WTC11 (cell line): Measurements from ENCODE around the gene IFRD2. TPM values are rescaled to one million over a fixed set of nuclear protein-coding genes. Genes with fewer than 3 reads are reported as not detected.

ENCODE experiments used
- ATAC-seq: fragments of 200-7000 bp; cut with Tn5 transposase; 2 replicates; pipeline ENCODE4 v1.10.0; 2021; ENCODE audit warnings: mild to moderate bottlenecking, moderate library complexity
- CTCF ChIA-PET: fragments of 300-600 bp; sonication (Branson Sonifier 250); formaldehyde crosslinking; loops from one replicate; lab custom pipeline; 2021; ENCODE audit warnings: antibody characterized with exemption; lab: Charles Lee
- POLR2A ChIA-PET: fragments of 350-600 bp; sonication (Branson Sonifier 250); formaldehyde crosslinking; loops from one replicate; lab custom pipeline; 2021; ENCODE audit warnings: antibody characterized with exemption; lab: Charles Lee
- DNase-seq: peaks from one replicate; pipeline ENCODE4 v3.0.0; 2021; ENCODE audit warnings: low spot score
- H3K27ac Mint-ChIP-seq: 2 replicates; pipeline ENCODE4 v1.8.0; 2021; ENCODE audit warnings: mixed read lengths
- H3K27me3 Mint-ChIP-seq: 2 replicates; pipeline ENCODE4 v1.8.0; 2021; ENCODE audit warnings: low read depth, mild to moderate bottlenecking, moderate library complexity, mixed read lengths
- H3K36me3 Mint-ChIP-seq: 2 replicates; pipeline ENCODE4 v1.8.0; 2021; ENCODE audit warnings: mixed read lengths
- H3K4me1 Mint-ChIP-seq: 2 replicates; pipeline ENCODE4 v1.8.0; 2022; ENCODE audit warnings: mixed read lengths
- H3K4me3 Mint-ChIP-seq: 2 replicates; pipeline ENCODE4 v1.8.0; 2021; ENCODE audit warnings: mild to moderate bottlenecking, moderate library complexity, mixed read lengths
- H3K9me3 Mint-ChIP-seq: 2 replicates; pipeline ENCODE4 v1.8.0; 2021; ENCODE audit warnings: mixed read lengths
- ATF2 ChIP-seq: sonication (generic); formaldehyde crosslinking; IDR thresholded peaks from 2 replicates; pipeline ENCODE4 v1.8.1; 2022; ENCODE audit warnings: low read depth, missing genetic modification reagents, borderline replicate concordance
- CDX4 ChIP-seq: fragments of 250-450 bp; sonication (Bioruptor Pico); IDR thresholded peaks from 2 replicates; pipeline ENCODE4 v1.9.0; 2021; ENCODE audit warnings: moderate library complexity, mild to moderate bottlenecking, inconsistent platforms, borderline replicate concordance
- E2F1 ChIP-seq: sonication (generic); formaldehyde crosslinking; IDR thresholded peaks from 2 replicates; pipeline ENCODE4 v1.8.0; 2022; ENCODE audit warnings: mild to moderate bottlenecking, missing genetic modification reagents
- ESRRA ChIP-seq: sonication (generic); formaldehyde crosslinking; IDR thresholded peaks from 2 replicates; pipeline ENCODE4 v1.8.1; 2022; ENCODE audit warnings: mild to moderate bottlenecking, missing genetic modification reagents, borderline replicate concordance
- ETV6 ChIP-seq: sonication (generic); formaldehyde crosslinking; IDR thresholded peaks from 2 replicates; pipeline ENCODE4 v1.8.1; 2022; ENCODE audit warnings: mild to moderate bottlenecking, missing genetic modification reagents
- FOXK1 ChIP-seq: sonication (generic); formaldehyde crosslinking; IDR thresholded peaks from 2 replicates; pipeline ENCODE4 v1.8.0; 2022; ENCODE audit warnings: mild to moderate bottlenecking, moderate library complexity, missing genetic modification reagents
- HMGA2 ChIP-seq: fragments of 250-450 bp; sonication (Bioruptor Pico); IDR thresholded peaks from 2 replicates; pipeline ENCODE4 v1.4.0; 2021; ENCODE audit warnings: mild to moderate bottlenecking, moderate library complexity
- IRF1 ChIP-seq: sonication (generic); formaldehyde crosslinking; IDR thresholded peaks from 2 replicates; pipeline ENCODE4 v1.8.0; 2023; ENCODE audit warnings: missing genetic modification reagents
- IRF2 ChIP-seq: sonication (generic); formaldehyde crosslinking; IDR thresholded peaks from 2 replicates; pipeline ENCODE4 v1.8.0; 2022; ENCODE audit warnings: low read depth, missing genetic modification reagents, borderline replicate concordance
- KAT7 ChIP-seq: sonication (generic); formaldehyde crosslinking; IDR thresholded peaks from 2 replicates; pipeline ENCODE4 v1.8.1; 2023; ENCODE audit warnings: missing genetic modification reagents, mild to moderate bottlenecking, borderline replicate concordance
- MYBL2 ChIP-seq: sonication (generic); formaldehyde crosslinking; IDR thresholded peaks from 2 replicates; pipeline ENCODE4 v1.8.1; 2023; ENCODE audit warnings: mild to moderate bottlenecking, moderate library complexity, missing genetic modification reagents
- NFATC4 ChIP-seq: fragments of 250-450 bp; sonication (Bioruptor Pico); IDR thresholded peaks from 2 replicates; pipeline ENCODE4 v1.9.0; 2021; ENCODE audit warnings: mild to moderate bottlenecking
- NFE2L1 ChIP-seq: sonication (generic); formaldehyde crosslinking; IDR thresholded peaks from 2 replicates; pipeline ENCODE4 v1.8.1; 2023; ENCODE audit warnings: missing genetic modification reagents
- PRDM15 ChIP-seq: sonication (generic); formaldehyde crosslinking; IDR thresholded peaks from 2 replicates; pipeline ENCODE4 v1.8.0; 2022; ENCODE audit warnings: missing genetic modification reagents
- SMAD4 ChIP-seq: sonication (generic); formaldehyde crosslinking; IDR thresholded peaks from 2 replicates; pipeline ENCODE4 v1.8.0; 2022; ENCODE audit warnings: mild to moderate bottlenecking, missing genetic modification reagents
- TCF7 ChIP-seq: sonication (generic); formaldehyde crosslinking; IDR thresholded peaks from 2 replicates; pipeline ENCODE4 v1.8.0; 2022; ENCODE audit warnings: mild to moderate bottlenecking, low read depth, missing genetic modification reagents, moderate library complexity
- TEAD4 ChIP-seq: sonication (generic); formaldehyde crosslinking; IDR thresholded peaks from 2 replicates; pipeline ENCODE4 v1.8.0; 2022; ENCODE audit warnings: mild to moderate bottlenecking, missing genetic modification reagents
- ZNF232 ChIP-seq: sonication (generic); formaldehyde crosslinking; IDR thresholded peaks from 2 replicates; pipeline ENCODE4 v1.8.0; 2022; ENCODE audit warnings: mild to moderate bottlenecking, missing genetic modification reagents
- ZNF281 ChIP-seq: sonication (generic); formaldehyde crosslinking; IDR thresholded peaks from 2 replicates; pipeline ENCODE4 v1.8.0; 2023; ENCODE audit warnings: mild to moderate bottlenecking, missing genetic modification reagents
- ZNF532 ChIP-seq: fragments of 250-450 bp; sonication (Bioruptor Pico); IDR thresholded peaks from 2 replicates; pipeline ENCODE4 v1.9.0; 2021; ENCODE audit warnings: mild to moderate bottlenecking, borderline replicate concordance
- total RNA-seq: library from RNA; stranded (reverse); gene quantifications from 3 replicates; pipeline ENCODE4 v1.2.3, GENCODE V29; 2021

The IFRD2 gene
- total RNA-seq, 1 experiment from 2014 or later = 92.0 TPM

GRCh38 chr3:50333744-50334328 is 41.6 kb upstream of the IFRD2 start:
- Mint-ChIP-seq H3K27ac (peak overlapping the region; percentile 36), H3K4me3 (no peak overlapping the region), H3K27me3 (peaks cover 10% of the 10 kb centered on the region), H3K4me1 (peaks cover 20% of the 10 kb centered on the region), H3K36me3 (peaks cover 24% of the 10 kb centered on the region), H3K9me3 (no peaks in the 10 kb centered on the region)
- POLR2A ChIA-PET = no interaction called here
- TF ChIP-seq NFATC4 (CRISPR knock-in tag) = no peak
- no peak for TF ChIP-seq ETV6 (CRISPR knock-in tag)
- no peak for TF ChIP-seq KAT7 (CRISPR knock-in tag)
- no peak for TF ChIP-seq ATF2
- TF ChIP-seq PRDM15 = no peak
- no peak for TF ChIP-seq HMGA2 (CRISPR knock-in tag)
- TF ChIP-seq ZNF281 (CRISPR knock-in tag) = no peak
- no peak for TF ChIP-seq E2F1 (CRISPR knock-in tag)
- TF ChIP-seq IRF2 = no peak
- no peak for DNase-seq
- CTCF ChIA-PET = no interaction called here
- ATAC-seq = no peak

- no peak overlapping the region for H3K4me3 Mint-ChIP-seq
- ChIA-PET CTCF (interaction anchor here (0.8 kb wide), 1 partner anchor 15 kb away, joined by 6 read pairs; no protein-coding TSS in a partner anchor), POLR2A (no interaction called here)
- peaks cover 15% of the 10 kb centered on the region for H3K4me1 Mint-ChIP-seq
- ATAC-seq (no peak), DNase-seq (no peak)
- no peaks in the 10 kb centered on the region for H3K27me3 Mint-ChIP-seq
- TF ChIP-seq SMAD4 (CRISPR knock-in tag) (no peak), ZNF232 (CRISPR knock-in tag) (no peak), NFE2L1 (no peak), ESRRA (CRISPR knock-in tag) (no peak), IRF1 (CRISPR knock-in tag) (no peak), MYBL2 (CRISPR knock-in tag) (no peak), ZNF532 (CRISPR knock-in tag) (no peak), TCF7 (CRISPR knock-in tag) (no peak), FOXK1 (CRISPR knock-in tag) (no peak), CDX4 (no peak), TEAD4 (CRISPR knock-in tag) (no peak)
- H3K36me3 Mint-ChIP-seq = peaks cover 24% of the 10 kb centered on the region
- no peaks in the 10 kb centered on the region for H3K9me3 Mint-ChIP-seq
- no peak overlapping the region for H3K27ac Mint-ChIP-seq
Observed at GRCh38 chr3:50331364-50331907, 39.2 kb upstream of the IFRD2 start.
